Endothelial cell of umbilical vein (primary cell): ENCODE data around the gene TMEM176A. TPM values are rescaled to one million over a fixed set of nuclear protein-coding genes. Genes with fewer than 3 reads are reported as not detected.

Experiments used
- BruUV-seq: library from RNA; stranded (reverse); fragments of 400-500 nt; replicated peaks from 2 replicates; lab custom pipeline; 2021; lab: Mats Ljungman, UMichigan
- CTCF ChIA-PET: fragments of 300-600, 350-600 bp; sonication (Branson Sonifier 250); formaldehyde crosslinking; loops from one replicate; lab custom pipeline; 2021; ENCODE audit warnings: antibody characterized with exemption, inconsistent platforms; lab: Charles Lee
- POLR2A ChIA-PET: fragments of 300-600, 350-600 bp; sonication (Branson Sonifier 250); formaldehyde crosslinking; loops from one replicate; lab custom pipeline; 2021; ENCODE audit warnings: antibody characterized with exemption, inconsistent platforms; lab: Charles Lee
- DNase-seq: peaks from one replicate; pipeline ENCODE4 v3.0.0-alpha.2; 2011; ENCODE audit warnings: low read depth, low spot score
- FAIRE-seq: peaks from 2 replicates; lab custom pipeline; 2011; peaks lifted over from hg19 to GRCh38; lab: Jason Lieb, UNC
- H2AFZ ChIP-seq: 2 replicates; pipeline ENCODE4 v1.6.0; 2012; ENCODE audit warnings: low read depth, low read length, control low read depth, inconsistent platforms
- H3K27ac ChIP-seq: 2 replicates; pipeline ENCODE4 v1.5.1; 2011; ENCODE audit warnings: low read depth, mild to moderate bottlenecking, control low read depth, low read length, moderate library complexity; ENCODE audit not compliant: insufficient read depth
- H3K27me3 ChIP-seq, 2 experiments: 2 replicates each; pipeline versions ENCODE4 v1.6.0 to v1.6.1; 2011; ENCODE audit warnings: low read length in 2 of 2, mixed read lengths in 1 of 2; ENCODE audit not compliant: control insufficient read depth in 2 of 2, insufficient read depth in 2 of 2
- H3K36me3 ChIP-seq, 2 experiments: 2 replicates in 1 of 2; 3 replicates in 1 of 2; pipeline ENCODE4 v1.5.1; 2011; ENCODE audit warnings: low read length in 2 of 2, mild to moderate bottlenecking in 1 of 2, moderate library complexity in 1 of 2; ENCODE audit not compliant: control insufficient read depth in 2 of 2, insufficient read depth in 2 of 2; ENCODE audit errors: extremely low read depth in 1 of 2
- H3K4me1 ChIP-seq: 3 replicates; pipeline ENCODE4 v1.5.1; 2011; ENCODE audit warnings: mild to moderate bottlenecking, low read length; ENCODE audit not compliant: control insufficient read depth, insufficient read depth; ENCODE audit errors: extremely low read depth
- H3K4me2 ChIP-seq: 2 replicates; pipeline ENCODE4 v1.6.1; 2011; ENCODE audit warnings: low read length, control low read depth, mixed read lengths; ENCODE audit not compliant: insufficient read depth
- H3K4me3 ChIP-seq, 3 experiments: fragments of 200-600 bp in 1 of 3; sonication (generic), shearing (Covaris generic) in 1 of 3; replicated peaks in 1 of 3; 2 replicates each; pipeline ENCODE4 v1.5.1; 2011 to 2016; ENCODE audit warnings: control low read depth in 3 of 3, low read length in 3 of 3, mild to moderate bottlenecking in 2 of 3, inconsistent platforms in 1 of 3, low read depth in 1 of 3, moderate library complexity in 1 of 3; ENCODE audit not compliant: insufficient read depth in 1 of 3
- H3K79me2 ChIP-seq: 2 replicates; pipeline ENCODE4 v1.6.0; 2012; ENCODE audit warnings: low read length, inconsistent platforms; ENCODE audit not compliant: control insufficient read depth, insufficient read depth
- H3K9ac ChIP-seq: replicated peaks from 2 replicates; pipeline ENCODE3; 2011; ENCODE audit warnings: low read length, control low read depth; ENCODE audit not compliant: insufficient read depth; ENCODE audit errors: extremely low read depth
- H3K9me1 ChIP-seq: replicated peaks from 3 replicates; pipeline ENCODE4 v1.6.0; 2011; ENCODE audit warnings: mild to moderate bottlenecking, low read length; ENCODE audit not compliant: control insufficient read depth, insufficient read depth; ENCODE audit errors: extremely low read depth
- H3K9me3 ChIP-seq: replicated peaks from 2 replicates; pipeline ENCODE4 v1.5.1; 2012; ENCODE audit warnings: low read length, inconsistent platforms; ENCODE audit not compliant: control insufficient read depth, insufficient read depth
- H4K20me1 ChIP-seq: replicated peaks from 2 replicates; pipeline ENCODE3; 2011; ENCODE audit warnings: mild to moderate bottlenecking, low read length; ENCODE audit not compliant: control insufficient read depth, insufficient read depth; ENCODE audit errors: extremely low read depth
- EZH2 ChIP-seq: IDR thresholded peaks from 2 replicates; pipeline ENCODE4 v1.6.1; 2012; ENCODE audit warnings: borderline replicate concordance, low read depth, mild to moderate bottlenecking, moderate library complexity, low read length, inconsistent platforms; ENCODE audit not compliant: severe bottlenecking
- FOS ChIP-seq: IDR thresholded peaks from 2 replicates; pipeline ENCODE4 v1.6.1; 2011; ENCODE audit warnings: mild to moderate bottlenecking, low read length, moderate library complexity, borderline replicate concordance; ENCODE audit not compliant: insufficient read depth
- GATA2 ChIP-seq: IDR thresholded peaks from 2 replicates; pipeline ENCODE4 v1.7.0; 2011; ENCODE audit warnings: low read depth, mild to moderate bottlenecking, moderate library complexity, mixed read lengths, low read length; ENCODE audit not compliant: insufficient read length, insufficient read depth
- JUN ChIP-seq: IDR thresholded peaks from 2 replicates; pipeline ENCODE4 v1.6.1; 2011; ENCODE audit warnings: borderline replicate concordance, low read depth; ENCODE audit not compliant: insufficient read length, insufficient read depth
- MYC ChIP-seq: IDR thresholded peaks from one replicate; pipeline ENCODE4 v1.6.1; 2011; ENCODE audit warnings: mild to moderate bottlenecking, low read depth, low read length
- POLR2A ChIP-seq: IDR thresholded peaks from 2 replicates; pipeline ENCODE4 v1.6.1; 2012; ENCODE audit warnings: low read depth, mild to moderate bottlenecking, control low read depth, low read length
- POLR2AphosphoS5 ChIP-seq: IDR thresholded peaks from 2 replicates; pipeline ENCODE4 v1.6.1; 2012; ENCODE audit warnings: low read depth, mild to moderate bottlenecking, control low read depth, low read length, moderate library complexity; ENCODE audit not compliant: insufficient read depth
- dilution Hi-C: fragments of 300-500 bp; cut with MboI; formaldehyde crosslinking; loops from one replicate; pipeline ENCODE4 v1.15.0; 2019; ENCODE audit warnings: low sequenced_read_pairs; ENCODE audit not compliant: extremely low pct_ligation_motif_present
- intact Hi-C: fragments of 100-400 bp; cut with micrococcal nuclease; formaldehyde crosslinking; loops from one replicate; pipeline ENCODE4 v1.10.0; 2022
- polyA plus RNA-seq, 4 experiments: library from polyadenylated mRNA; depleted of rRNA in 3 of 4; stranded (reverse) in 3 of 4; unstranded in 1 of 4; fragments of >200 nt; gene quantifications; 2 replicates each; pipeline versions ENCODE4 v1.2.1 to v1.2.3, GENCODE V29; 2011 to 2012; ENCODE audit warnings: missing spikeins in 1 of 4
- total RNA-seq: library from RNA; stranded (reverse); gene quantifications from 2 replicates; pipeline ENCODE4 v1.2.3, GENCODE V29; 2021
- TF ChIP-seq, protein P1 (sequence below), 2 donors: IDR thresholded peaks; 1 replicate in 1 of 2; 2 replicates in 1 of 2; pipeline ENCODE4 v1.5.1; 2011; ENCODE audit warnings: low read length in 2 of 2, mild to moderate bottlenecking in 2 of 2, moderate library complexity in 2 of 2, control low read depth in 1 of 2, inconsistent platforms in 1 of 2, low read depth in 1 of 2; ENCODE audit not compliant: insufficient read depth in 1 of 2; ENCODE audit errors: extremely low read depth in 1 of 2
- TF ChIP-seq, protein P2 (sequence below): IDR thresholded peaks from 2 replicates; pipeline ENCODE4 v1.6.1; 2011; ENCODE audit not compliant: insufficient read depth, insufficient read length

The TMEM176A gene
- total and polyA plus RNA-seq, 2 donors (not counting 3 experiments of a cell fraction or from before 2014, with no cell fraction given), result not detected

DNA sequence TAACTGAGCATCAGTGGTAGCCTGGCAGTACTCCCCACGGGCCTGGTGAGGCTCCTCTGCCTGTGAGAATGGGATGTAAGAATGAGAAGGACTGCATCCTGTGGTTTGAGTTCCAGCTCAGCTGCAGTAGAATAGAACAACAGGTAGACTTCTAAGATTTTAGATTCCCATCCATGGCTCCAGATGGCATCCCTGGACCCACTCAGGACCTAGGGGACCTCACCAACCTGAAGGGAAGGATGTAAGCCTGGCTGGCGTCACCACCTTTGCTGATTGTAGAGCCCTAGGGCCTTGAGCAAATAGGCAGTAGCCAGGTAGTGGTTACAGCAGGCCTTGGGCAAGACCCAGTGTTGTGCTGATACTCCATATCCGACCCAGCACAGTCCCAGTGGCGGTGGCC, 42.1 kb downstream of the TMEM176A start:
- POLR2A ChIA-PET, result no interaction called here
- dilution Hi-C loops, result no loop called here
- CTCF ChIA-PET, result interaction anchor here (0.6 kb wide), 1 partner anchor 52 kb away, joined by 4 read pairs; no protein-coding TSS in a partner anchor
- no peaks in the 10 kb centered on the region for H3K4me1 ChIP-seq
- no peak overlapping the region for H3K27ac ChIP-seq
- DNase-seq, result no peak
- no peak overlapping the region for H3K9ac ChIP-seq
- intact Hi-C loops, result no loop called here
- no peaks in the 10 kb centered on the region for H3K36me3 ChIP-seq
- H3K27me3 ChIP-seq, result peaks cover 0 to 3% of the 10 kb centered on the region in 2 experiments
- no peak overlapping the region for H3K4me3 ChIP-seq
- no peaks in the 10 kb centered on the region for H3K79me2 ChIP-seq
- FAIRE-seq, result no peak
- H3K9me3 ChIP-seq, result no peaks in the 10 kb centered on the region
- no peak overlapping the region for H2AFZ ChIP-seq
- no peak for TF ChIP-seq MYC
- TF ChIP-seq, protein P1, sequence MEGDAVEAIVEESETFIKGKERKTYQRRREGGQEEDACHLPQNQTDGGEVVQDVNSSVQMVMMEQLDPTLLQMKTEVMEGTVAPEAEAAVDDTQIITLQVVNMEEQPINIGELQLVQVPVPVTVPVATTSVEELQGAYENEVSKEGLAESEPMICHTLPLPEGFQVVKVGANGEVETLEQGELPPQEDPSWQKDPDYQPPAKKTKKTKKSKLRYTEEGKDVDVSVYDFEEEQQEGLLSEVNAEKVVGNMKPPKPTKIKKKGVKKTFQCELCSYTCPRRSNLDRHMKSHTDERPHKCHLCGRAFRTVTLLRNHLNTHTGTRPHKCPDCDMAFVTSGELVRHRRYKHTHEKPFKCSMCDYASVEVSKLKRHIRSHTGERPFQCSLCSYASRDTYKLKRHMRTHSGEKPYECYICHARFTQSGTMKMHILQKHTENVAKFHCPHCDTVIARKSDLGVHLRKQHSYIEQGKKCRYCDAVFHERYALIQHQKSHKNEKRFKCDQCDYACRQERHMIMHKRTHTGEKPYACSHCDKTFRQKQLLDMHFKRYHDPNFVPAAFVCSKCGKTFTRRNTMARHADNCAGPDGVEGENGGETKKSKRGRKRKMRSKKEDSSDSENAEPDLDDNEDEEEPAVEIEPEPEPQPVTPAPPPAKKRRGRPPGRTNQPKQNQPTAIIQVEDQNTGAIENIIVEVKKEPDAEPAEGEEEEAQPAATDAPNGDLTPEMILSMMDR (IDR thresholded peaks at IDR 0.05; ENCODE audit: extremely low read depth in 1 of 2, insufficient read depth in 1 of 2, low read depth in 1 of 2, low read length in 2 of 2), result no peak
- no peak for TF ChIP-seq POLR2A
- H3K9me1 ChIP-seq, result no peaks in the 10 kb centered on the region
- no TSS peak for BruUV-seq
- H3K4me2 ChIP-seq, result no peak overlapping the region
- no peaks in the 10 kb centered on the region for H4K20me1 ChIP-seq

DNA sequence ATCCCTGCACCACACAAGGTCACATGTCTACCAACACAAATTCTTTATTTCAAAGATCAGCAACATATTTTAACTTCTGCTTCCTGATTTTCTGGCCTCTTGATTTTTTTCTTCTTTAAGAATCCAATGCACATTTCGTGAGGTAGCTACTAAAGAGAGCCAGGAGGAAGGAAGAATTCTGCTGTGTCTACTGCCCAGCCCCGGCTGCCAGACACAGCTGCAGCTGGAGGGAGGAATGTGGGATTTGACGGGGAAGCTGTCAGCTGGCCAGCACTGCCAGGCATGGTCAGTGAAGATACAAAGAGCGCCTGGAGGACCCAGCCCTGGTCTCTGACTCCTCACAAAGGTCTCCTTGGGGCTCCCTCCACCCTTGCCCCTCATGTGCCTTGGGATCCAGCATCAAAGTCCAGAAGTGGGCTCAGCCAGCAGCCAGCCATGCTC, 44.9 kb downstream of the TMEM176A start:
- POLR2A ChIA-PET, result no interaction called here
- Histone ChIP-seq H3K9ac (no peak overlapping the region), H3K9me1 (no peaks in the 10 kb centered on the region), H3K9me3 (no peaks in the 10 kb centered on the region), H3K4me2 (no peak overlapping the region), H3K79me2 (no peaks in the 10 kb centered on the region), H4K20me1 (no peaks in the 10 kb centered on the region), H3K4me1 (no peaks in the 10 kb centered on the region), H2AFZ (no peak overlapping the region), H3K36me3 (no peaks in the 10 kb centered on the region), H3K27ac (no peak overlapping the region), H3K27me3 (peaks cover 3% of the 10 kb centered on the region in 2 experiments), H3K4me3 (no peak overlapping the region)
- no peak for DNase-seq
- intact Hi-C loops (no loop called here), dilution Hi-C loops (no loop called here)
- no TSS peak for BruUV-seq
- FAIRE-seq, result no peak
- no peak for TF ChIP-seq POLR2AphosphoS5
- TF ChIP-seq GATA2, result no peak
- TF ChIP-seq JUN, result no peak
- TF ChIP-seq POLR2A, result no peak
- no peak for TF ChIP-seq EZH2
- TF ChIP-seq FOS, result no peak
- TF ChIP-seq MYC, result no peak
- TF ChIP-seq, protein P1 (IDR thresholded peaks at IDR 0.05; ENCODE audit: extremely low read depth in 1 of 2, insufficient read depth in 1 of 2, low read depth in 1 of 2, low read length in 2 of 2), result no peak
- TF ChIP-seq, protein P2, sequence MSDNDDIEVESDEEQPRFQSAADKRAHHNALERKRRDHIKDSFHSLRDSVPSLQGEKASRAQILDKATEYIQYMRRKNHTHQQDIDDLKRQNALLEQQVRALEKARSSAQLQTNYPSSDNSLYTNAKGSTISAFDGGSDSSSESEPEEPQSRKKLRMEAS, result no peak
- CTCF ChIA-PET, result no interaction called here
